NCI-H460 (cell line): Measurements from ENCODE around the gene RAP1GAP2. TPM values are rescaled to one million over a fixed set of nuclear protein-coding genes. Genes with fewer than 3 reads are reported as not detected.
A peak's percentile ranks its signal among the peaks of the same experiment; 100 is the strongest.
"Not testable (repeated sequence)": the region's sequence is repeated elsewhere in the genome, so short reads cannot be mapped to it uniquely, and the experiment has no call there.

Experiments used
- DNase-seq: peaks from one replicate; pipeline ENCODE4 v3.0.0-alpha.2; 2016; ENCODE audit warnings: low read depth; ENCODE audit errors: extremely low read depth
- total RNA-seq: library from RNA; depleted of rRNA; stranded (reverse); fragments of >200 nt; shearing (Covaris generic); gene quantifications from 2 replicates; pipeline ENCODE4 v1.2.3, GENCODE V29; 2014

Gene RAP1GAP2
- total RNA-seq, 1 experiment from 2014 or later = 13.6 TPM

- no peak for DNase-seq
These were observed 237.7 kb downstream of the RAP1GAP2 start for GRCh38 chr17:3033741-3034577.

GRCh38 chr17:3034578-3034920, 238.3 kb downstream of the RAP1GAP2 start:
- DNase-seq = no peak

GRCh38 chr17:3035256-3035967, 239.2 kb downstream of the RAP1GAP2 start:
- DNase-seq = no peak

GRCh38 chr17:3035968-3036280, 239.7 kb downstream of the RAP1GAP2 start:
- no peak for DNase-seq

- DNase-seq = no peak
These were observed 240.6 kb downstream of the RAP1GAP2 start for GRCh38 chr17:3036800-3037199.

- no peak for DNase-seq
These were observed 241.0 kb downstream of the RAP1GAP2 start for GRCh38 chr17:3037259-3037658.

- no peak for DNase-seq
These were observed 242.7 kb downstream of the RAP1GAP2 start for GRCh38 chr17:3038941-3039340.

- no peak for DNase-seq
These were observed 243.5 kb downstream of the RAP1GAP2 start for GRCh38 chr17:3039736-3040135.

- no peak for DNase-seq
These were observed 244.6 kb downstream of the RAP1GAP2 start for GRCh38 chr17:3040882-3041281.

- no peak for DNase-seq
These were observed 247.6 kb downstream of the RAP1GAP2 start for GRCh38 chr17:3043737-3044365.

- DNase-seq = no peak
These were observed 250.5 kb downstream of the RAP1GAP2 start for GRCh38 chr17:3046753-3047152.

- DNase-seq = peak; percentile 98
These were observed 252.7 kb downstream of the RAP1GAP2 start for GRCh38 chr17:3048727-3049471.

GRCh38 chr17:3049705-3050295, 253.6 kb downstream of the RAP1GAP2 start:
- no peak for DNase-seq

- DNase-seq = not testable (repeated sequence)
These were observed 258.6 kb downstream of the RAP1GAP2 start for GRCh38 chr17:3054868-3055267.

GRCh38 chr17:3062824-3063377, 266.7 kb downstream of the RAP1GAP2 start:
- DNase-seq = not testable (repeated sequence)

GRCh38 chr17:3063507-3063906, 267.3 kb downstream of the RAP1GAP2 start, which contains the start of gene OR1D5:
Gene OR1D5, minus strand, starts transcription at chr17:3063607. Its CDS starts 0 bp downstream, at chr17:3063607.
- DNase-seq = not testable (repeated sequence)

- not testable (repeated sequence) for DNase-seq
These were observed 269.0 kb downstream of the RAP1GAP2 start for GRCh38 chr17:3065192-3065591.

- not testable (repeated sequence) for DNase-seq
These were observed 277.6 kb downstream of the RAP1GAP2 start for GRCh38 chr17:3073850-3074249.
